K562 (cell line): ENCODE measurements around the gene FADS6. TPM values are rescaled to one million over a fixed set of nuclear protein-coding genes. Genes with fewer than 3 reads are reported as not detected.

Experiments used
- BRD9 ChIP-seq: fragments of 450-650 bp; IDR thresholded peaks from 2 replicates; pipeline ENCODE4 v1.6.1; 2018; ENCODE audit warnings: low read depth; ENCODE audit not compliant: partially characterized antibody
- CREM ChIP-seq: IDR thresholded peaks from 2 replicates; pipeline ENCODE4 v1.6.1; 2014; ENCODE audit warnings: antibody characterized with exemption, low read depth
- KLF10 ChIP-seq: fragments of 250-450 bp; sonication (Bioruptor Pico); IDR thresholded peaks from 2 replicates; pipeline ENCODE4 v1.6.1; 2021; ENCODE audit warnings: matching md5 sums
- NFIC ChIP-seq: fragments of 450-650 bp; IDR thresholded peaks from 2 replicates; pipeline ENCODE4 v1.6.1; 2017; ENCODE audit warnings: mild to moderate bottlenecking, inconsistent platforms
- NRF1 ChIP-seq, 2 experiments: fragments of 450-650 bp; IDR thresholded peaks in 1 of 2; conservative IDR thresholded peaks in 1 of 2; 2 replicates each; pipeline ENCODE4 v1.6.1; 2014; ENCODE audit warnings: mild to moderate bottlenecking in 2 of 2
- SMAD1 ChIP-seq: fragments of 150-350 bp; IDR thresholded peaks from 2 replicates; pipeline ENCODE4 v1.6.1; 2014; ENCODE audit warnings: low read length, low read depth; ENCODE audit not compliant: partially characterized antibody
- SP2 ChIP-seq: IDR thresholded peaks from 2 replicates; pipeline ENCODE4 v1.6.1; 2011; ENCODE audit warnings: mild to moderate bottlenecking, low read depth, low read length, moderate library complexity; ENCODE audit not compliant: poor library complexity, severe bottlenecking; ENCODE audit errors: extremely low read depth
- SREBF1 ChIP-seq: fragments of 150-350 bp; IDR thresholded peaks from 2 replicates; pipeline ENCODE4 v1.6.1; 2014; ENCODE audit warnings: antibody characterized with exemption, low read depth, low read length, borderline replicate concordance
- SRF ChIP-seq, 2 experiments: fragments of 250-450, 450-650 bp in 1 of 2; sonication (Bioruptor Pico) in 1 of 2; sonication (generic) in 1 of 2; formaldehyde crosslinking; IDR thresholded peaks; 2 replicates each; pipeline versions ENCODE4 v1.5.0 to v1.5.1; 2020 to 2022; ENCODE audit warnings: mild to moderate bottlenecking in 1 of 2, missing genetic modification reagents in 1 of 2
- ZBTB26 ChIP-seq: fragments of 450-650 bp; formaldehyde crosslinking; IDR thresholded peaks from 2 replicates; pipeline ENCODE4 v1.4.0; 2022; ENCODE audit warnings: missing genetic modification characterization
- ZKSCAN8 ChIP-seq: fragments of 200-800 bp; sonication (Bioruptor generic); IDR thresholded peaks from 2 replicates; pipeline ENCODE4 v1.6.1; 2016; ENCODE audit warnings: missing genetic modification characterization, missing compliant biosample characterization
- ZNF717 ChIP-seq: fragments of 250-450 bp; sonication (Bioruptor Pico); IDR thresholded peaks from 2 replicates; pipeline ENCODE4 v1.5.0; 2021
- ZNF740 ChIP-seq, 3 experiments: fragments of 200-800 bp in 1 of 3; sonication (Bioruptor generic) in 1 of 3; sonication (generic) in 1 of 3; formaldehyde crosslinking in 1 of 3; IDR thresholded peaks; 2 replicates each; pipeline versions ENCODE4 v1.6.1 to v1.8.0; 2016 to 2022; ENCODE audit warnings: mild to moderate bottlenecking in 2 of 3, missing compliant biosample characterization in 2 of 3, missing genetic modification characterization in 2 of 3, missing genetic modification reagents in 1 of 3
- polyA plus RNA-seq, 8 experiments: library from polyadenylated mRNA; depleted of rRNA in 4 of 8; stranded (reverse) in 5 of 8; unstranded in 3 of 8; fragments of >200 nt; fragmentation: Nextera tagmentation in 2 of 8; fragmentation: Illumina TruSeq in 1 of 8; extraction: Ambion mirVana in 2 of 8; extraction: Trizol in 1 of 8; gene quantifications; 2 replicates each; pipeline versions ENCODE4 v1.2.1 to v1.2.3, GENCODE V29; 2011 to 2014; ENCODE audit warnings: inconsistent platforms in 1 of 8, missing spikeins in 1 of 8
- total RNA-seq, 7 experiments: library from RNA; depleted of rRNA in 6 of 7; stranded (reverse); fragments of >200 nt in 6 of 7; fragmentation: Illumina TruSeq in 2 of 7; extraction: Trizol in 2 of 7; gene quantifications; 2 replicates each; pipeline versions ENCODE4 v1.2.1 to v1.2.3, GENCODE V29; 2011 to 2021; ENCODE audit warnings: low replicate concordance in 1 of 7
- TF ChIP-seq, protein P1 (sequence below), 2 experiments: fragments of 450-650 bp; IDR thresholded peaks; 2 replicates each; pipeline ENCODE4 v1.6.1; 2016; ENCODE audit warnings: mild to moderate bottlenecking in 2 of 2, borderline replicate concordance in 1 of 2, low read depth in 1 of 2, moderate library complexity in 1 of 2
- TF ChIP-seq, protein P2 (sequence below): sonication (generic); formaldehyde crosslinking; IDR thresholded peaks from 2 replicates; pipeline ENCODE4 v1.8.0; 2022; ENCODE audit warnings: mild to moderate bottlenecking, missing genetic modification reagents

The FADS6 gene
- total and polyA plus RNA-seq, 9 of the 15 experiments (the other 6 are each of a cell fraction or from before 2014, with no cell fraction given): 0.18 to 0.22 TPM; not detected in 7

DNA sequence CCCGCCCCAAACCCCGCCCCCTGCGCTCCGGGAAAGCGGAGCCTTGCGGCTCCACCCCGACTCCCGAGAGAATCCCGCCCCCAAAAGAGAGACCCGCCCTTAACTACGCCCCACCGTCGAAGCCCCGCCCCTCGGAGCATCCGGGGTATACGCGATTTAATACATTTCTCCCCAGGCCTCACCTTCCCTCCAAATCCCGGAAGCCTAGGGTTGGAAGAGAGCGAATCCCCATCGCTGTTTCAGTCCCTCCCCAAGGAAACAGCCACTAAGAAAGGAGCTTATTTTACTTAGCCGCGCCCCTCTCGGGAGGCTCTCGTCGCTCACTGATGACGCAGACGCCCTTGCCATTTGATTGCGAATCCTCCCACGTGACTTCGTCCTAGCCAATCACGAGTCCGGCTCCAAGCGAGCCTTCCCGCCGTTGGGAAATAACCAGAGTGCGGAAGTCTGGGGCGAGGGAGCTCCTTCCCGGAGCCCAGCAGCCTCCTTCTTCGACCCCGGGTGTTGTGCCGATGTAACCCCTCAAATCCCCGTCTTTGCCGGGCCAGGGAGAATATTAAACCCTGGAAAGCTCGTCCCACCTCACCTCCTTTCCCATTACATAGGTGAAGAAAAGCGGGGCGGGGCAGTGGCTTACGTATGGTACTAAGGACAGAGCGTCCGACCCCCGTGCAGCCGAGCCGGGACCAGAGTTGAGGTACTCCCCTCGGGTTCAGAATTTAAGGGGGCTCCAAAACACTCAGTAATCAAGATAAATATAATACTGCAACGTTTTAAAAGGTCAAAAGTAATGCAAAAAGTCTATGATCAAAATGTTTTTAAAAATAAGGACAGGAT lies 20.2 kb downstream of the FADS6 start (continued):
- TF ChIP-seq ZNF740 (CRISPR knock-in tag; IDR thresholded peaks at IDR 0.05): no peak
- TF ChIP-seq ZNF740 (tag; IDR thresholded peaks at IDR 0.05): no peak
- TF ChIP-seq, protein P1, sequence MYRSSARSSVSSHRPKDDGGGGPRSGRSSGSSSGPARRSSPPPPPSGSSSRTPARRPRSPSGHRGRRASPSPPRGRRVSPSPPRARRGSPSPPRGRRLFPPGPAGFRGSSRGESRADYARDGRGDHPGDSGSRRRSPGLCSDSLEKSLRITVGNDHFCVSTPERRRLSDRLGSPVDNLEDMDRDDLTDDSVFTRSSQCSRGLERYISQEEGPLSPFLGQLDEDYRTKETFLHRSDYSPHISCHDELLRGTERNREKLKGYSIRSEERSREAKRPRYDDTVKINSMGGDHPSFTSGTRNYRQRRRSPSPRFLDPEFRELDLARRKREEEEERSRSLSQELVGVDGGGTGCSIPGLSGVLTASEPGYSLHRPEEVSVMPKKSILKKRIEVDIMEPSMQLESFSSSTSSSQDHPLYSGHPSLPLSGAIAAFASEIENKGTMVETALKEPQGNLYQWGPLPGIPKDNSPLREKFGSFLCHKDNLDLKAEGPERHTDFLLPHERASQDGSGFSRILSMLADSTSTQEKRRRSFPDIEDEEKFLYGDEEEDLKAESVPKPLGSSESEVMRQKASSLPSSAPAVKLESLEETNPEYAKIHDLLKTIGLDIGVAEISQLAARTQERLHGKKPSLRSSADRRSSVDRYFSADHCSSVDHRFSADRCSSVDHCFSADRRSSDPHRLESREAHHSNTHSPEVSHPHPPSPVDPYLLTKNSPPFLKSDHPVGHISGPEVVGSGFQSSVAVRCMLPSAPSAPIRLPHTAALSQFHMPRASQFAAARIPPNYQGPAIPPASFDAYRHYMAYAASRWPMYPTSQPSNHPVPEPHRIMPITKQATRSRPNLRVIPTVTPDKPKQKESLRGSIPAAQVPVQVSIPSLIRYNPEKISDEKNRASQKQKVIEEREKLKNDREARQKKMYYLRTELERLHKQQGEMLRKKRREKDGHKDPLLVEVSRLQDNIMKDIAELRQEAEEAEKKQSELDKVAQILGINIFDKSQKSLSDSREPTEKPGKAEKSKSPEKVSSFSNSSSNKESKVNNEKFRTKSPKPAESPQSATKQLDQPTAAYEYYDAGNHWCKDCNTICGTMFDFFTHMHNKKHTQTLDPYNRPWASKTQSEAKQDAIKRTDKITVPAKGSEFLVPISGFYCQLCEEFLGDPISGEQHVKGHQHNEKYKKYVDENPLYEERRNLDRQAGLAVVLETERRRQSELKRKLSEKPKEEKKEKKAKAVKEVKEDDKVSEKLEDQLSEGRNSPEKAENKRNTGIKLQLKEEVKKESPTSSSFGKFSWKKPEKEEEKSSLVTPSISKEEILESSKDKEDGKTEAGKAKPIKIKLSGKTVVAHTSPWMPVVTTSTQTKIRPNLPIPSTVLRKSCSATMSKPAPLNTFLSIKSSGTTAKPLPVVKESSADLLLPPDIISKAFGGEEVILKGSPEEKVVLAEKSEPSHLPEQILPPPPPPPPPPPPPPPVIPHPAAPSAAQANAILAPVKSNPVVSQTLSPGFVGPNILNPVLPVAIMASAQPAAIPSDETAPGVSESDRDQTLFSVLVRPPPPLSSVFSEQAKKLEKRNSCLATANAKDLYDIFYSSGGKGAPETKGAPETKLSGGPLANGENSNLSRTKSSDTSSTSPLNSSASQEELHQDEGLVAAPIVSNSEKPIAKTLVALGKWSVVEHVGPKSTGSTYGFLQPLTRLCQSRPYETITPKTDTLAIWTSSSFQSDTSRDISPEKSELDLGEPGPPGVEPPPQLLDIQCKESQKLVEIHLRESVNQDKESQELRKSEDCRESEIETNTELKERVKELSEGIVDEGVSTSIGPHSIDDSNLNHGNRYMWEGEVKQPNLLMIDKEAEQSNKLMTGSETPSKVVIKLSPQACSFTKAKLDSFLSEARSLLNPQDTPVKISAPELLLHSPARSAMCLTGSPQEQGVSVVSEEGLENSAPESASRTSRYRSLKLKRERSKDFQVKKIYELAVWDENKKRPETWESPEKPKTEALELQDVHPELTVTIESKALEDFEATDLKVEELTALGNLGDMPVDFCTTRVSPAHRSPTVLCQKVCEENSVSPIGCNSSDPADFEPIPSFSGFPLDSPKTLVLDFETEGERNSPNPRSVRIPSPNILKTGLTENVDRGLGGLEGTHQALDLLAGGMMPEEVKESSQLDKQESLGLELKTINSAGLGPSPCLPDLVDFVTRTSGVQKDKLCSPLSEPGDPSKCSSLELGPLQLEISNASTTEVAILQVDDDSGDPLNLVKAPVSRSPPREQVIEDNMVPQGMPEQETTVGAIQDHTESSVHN (IDR thresholded peaks at IDR 0.05; ENCODE audit: borderline replicate concordance in 1 of 2, low read depth in 1 of 2): no peak
- TF ChIP-seq ZNF717 (CRISPR knock-in tag): no peak
- no peak for TF ChIP-seq KLF10 (CRISPR knock-in tag)
- TF ChIP-seq SRF (CRISPR knock-in tag; IDR thresholded peaks at IDR 0.05): no peak
- TF ChIP-seq, protein P2, sequence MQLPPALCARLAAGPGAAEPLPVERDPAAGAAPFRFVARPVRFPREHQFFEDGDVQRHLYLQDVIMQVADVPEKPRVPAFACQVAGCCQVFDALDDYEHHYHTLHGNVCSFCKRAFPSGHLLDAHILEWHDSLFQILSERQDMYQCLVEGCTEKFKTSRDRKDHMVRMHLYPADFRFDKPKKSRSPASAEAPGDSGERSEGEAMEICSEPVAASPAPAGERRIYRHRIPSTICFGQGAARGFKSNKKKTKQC: no peak
- peak; percentile 68 for TF ChIP-seq BRD9
- TF ChIP-seq SP2: peak; percentile 18
- TF ChIP-seq ZKSCAN8 (CRISPR knock-in tag): no peak
- TF ChIP-seq NFIC: no peak
- peak; percentile 100 for TF ChIP-seq CREM
- TF ChIP-seq NRF1 (conservative IDR thresholded peaks at IDR 0.05 in 1 of 2, IDR thresholded peaks at IDR 0.05 in 1 of 2): peak in 1 of 2 experiments; percentile 50; a peak in 2 of 4 replicates
- 0 out of 2 replicates have a peak, but pooled peaks have one; percentile 65 for TF ChIP-seq ZBTB26 (CRISPR knock-in tag)
- peak; percentile 88 for TF ChIP-seq SMAD1
- TF ChIP-seq SREBF1: 0 out of 2 replicates have a peak, but pooled peaks have one; percentile 24
